Activated T-cell treated with anti-CD3 and anti-CD28 coated beads, Interleukin-2, amount 50 U/mL, for 24 hours (primary cell): ENCODE data around the gene CACNA2D4.

Experiments used
- DNase-seq: peaks from one replicate; pipeline ENCODE4 v3.0.0-alpha.2; 2020
- H3K27ac Mint-ChIP-seq: 2 replicates; pipeline ENCODE4 v1.8.0; 2020; ENCODE audit warnings: mild to moderate bottlenecking, mixed read lengths
- H3K27me3 Mint-ChIP-seq: 2 replicates; pipeline ENCODE4 v1.8.0; 2020; ENCODE audit warnings: mixed read lengths
- H3K36me3 Mint-ChIP-seq: 2 replicates; pipeline ENCODE4 v1.8.0; 2020; ENCODE audit warnings: low read depth, mixed read lengths
- H3K4me1 Mint-ChIP-seq: 2 replicates; pipeline ENCODE4 v1.8.0; 2020; ENCODE audit warnings: low read depth, mixed read lengths
- H3K4me3 Mint-ChIP-seq: 2 replicates; pipeline ENCODE4 v1.8.0; 2020; ENCODE audit warnings: mild to moderate bottlenecking, moderate library complexity, mixed read lengths
- H3K9me3 Mint-ChIP-seq: 2 replicates; pipeline ENCODE4 v1.8.0; 2020; ENCODE audit warnings: mixed read lengths

Gene CACNA2D4

DNA sequence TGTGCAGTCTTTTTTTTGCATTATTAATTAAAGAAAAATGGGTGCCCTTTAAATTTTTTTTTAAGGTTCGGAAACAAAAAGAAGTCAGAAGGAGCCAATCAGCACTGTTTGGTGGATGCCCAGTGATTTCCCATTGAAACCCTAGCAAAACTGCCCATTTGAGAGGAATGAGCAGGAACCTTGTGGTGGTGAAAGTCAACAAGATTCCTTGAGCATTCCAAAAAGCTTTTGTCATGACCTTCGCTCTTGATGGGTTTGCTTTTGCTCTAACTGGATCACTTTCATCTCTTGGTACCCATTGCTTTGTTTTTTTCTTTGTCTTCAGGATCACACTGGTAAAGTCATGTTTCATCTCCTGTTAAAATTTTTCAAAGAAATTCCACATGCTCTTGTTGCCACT lies 173.5 kb downstream of the CACNA2D4 start:
- H3K4me1 Mint-ChIP-seq: peaks cover 26% of the 10 kb centered on the region
- peaks cover 68% of the 10 kb centered on the region for H3K36me3 Mint-ChIP-seq
- H3K27me3 Mint-ChIP-seq: no peaks in the 10 kb centered on the region
- H3K9me3 Mint-ChIP-seq: peaks cover 19% of the 10 kb centered on the region
- no peak for DNase-seq
- H3K27ac Mint-ChIP-seq: no peak overlapping the region
- no peak overlapping the region for H3K4me3 Mint-ChIP-seq
